ENCODE data around the gene DDX25.

DDX25 gene

GRCh38 chr11:125968354-125968753, 64.0 kb downstream of the DDX25 start:
- DNase-seq (ENCODE audit: extremely low spot score) = no peak
- POLR2A ChIA-PET = no interaction called here
- no peak for TF ChIP-seq FOXM1 (IDR thresholded peaks at IDR 0.05; ENCODE audit: borderline replicate concordance)
- CTCF ChIA-PET = no interaction called here

- CTCF ChIA-PET = interaction anchor here (1.5 kb wide), 1 partner anchor 29 kb away, joined by 7 read pairs; no protein-coding TSS in a partner anchor
- no peak for TF ChIP-seq TARDBP (IDR thresholded peaks at IDR 0.05)
- no peak for TF ChIP-seq LEF1 (IDR thresholded peaks at IDR 0.05; ENCODE audit: borderline replicate concordance)
- TF ChIP-seq SP1 (IDR thresholded peaks at IDR 0.05) = no peak
- no peak for TF ChIP-seq NFRKB (IDR thresholded peaks at IDR 0.05)
- no peak for TF ChIP-seq HDGF (IDR thresholded peaks at IDR 0.05; ENCODE audit: borderline replicate concordance)
- TF ChIP-seq FOXA1 (IDR thresholded peaks at IDR 0.05) = no peak
- TF ChIP-seq CTBP1 (IDR thresholded peaks at IDR 0.05; ENCODE audit: borderline replicate concordance) = no peak
- TF ChIP-seq L3MBTL2 (conservative IDR thresholded peaks at IDR 0.05) = no peak
- no peak for TF ChIP-seq SUZ12 (IDR thresholded peaks at IDR 0.05)
- no peak for TF ChIP-seq ARNT (IDR thresholded peaks at IDR 0.05)
- no peak for TF ChIP-seq FOXK2 (IDR thresholded peaks at IDR 0.05)
- TF ChIP-seq BHLHE40 (IDR thresholded peaks at IDR 0.05; ENCODE audit: borderline replicate concordance) = no peak
- TF ChIP-seq FOXM1 (IDR thresholded peaks at IDR 0.05; ENCODE audit: borderline replicate concordance) = no peak
- TF ChIP-seq ELF4 (IDR thresholded peaks at IDR 0.05) = no peak
Measured at GRCh38 chr11:125971618-125972017, 67.3 kb downstream of the DDX25 start.

GRCh38 chr11:125974284-125974683, 70.0 kb downstream of the DDX25 start:
- ChIA-PET CTCF (no interaction called here), POLR2A (no interaction called here)
- DNase-seq (ENCODE audit: extremely low spot score) = no peak
- TF ChIP-seq FOXA1 (IDR thresholded peaks at IDR 0.05) = no peak
- no peak for TF ChIP-seq NFRKB (IDR thresholded peaks at IDR 0.05)
- TF ChIP-seq L3MBTL2 (conservative IDR thresholded peaks at IDR 0.05) = no peak
- no peak for TF ChIP-seq SUZ12 (IDR thresholded peaks at IDR 0.05)
- no peak for TF ChIP-seq PKNOX1 (IDR thresholded peaks at IDR 0.05)
- TF ChIP-seq SP1 (IDR thresholded peaks at IDR 0.05) = no peak
- no peak for TF ChIP-seq FOXK2 (IDR thresholded peaks at IDR 0.05)
- no peak for TF ChIP-seq TARDBP (IDR thresholded peaks at IDR 0.05)
- TF ChIP-seq ARNT (IDR thresholded peaks at IDR 0.05) = no peak
- no peak for TF ChIP-seq BHLHE40 (IDR thresholded peaks at IDR 0.05; ENCODE audit: borderline replicate concordance)
- no peak for TF ChIP-seq ELF4 (IDR thresholded peaks at IDR 0.05)
- TF ChIP-seq ZNF384 (IDR thresholded peaks at IDR 0.05) = no peak
- no peak for TF ChIP-seq HDGF (IDR thresholded peaks at IDR 0.05; ENCODE audit: borderline replicate concordance)
- no peak for TF ChIP-seq CTBP1 (IDR thresholded peaks at IDR 0.05; ENCODE audit: borderline replicate concordance)

More at GRCh38 chr11:125971618-125972017, 67.3 kb downstream of the DDX25 start:
- DNase-seq (ENCODE audit: extremely low spot score) = no peak
- POLR2A ChIA-PET = no interaction called here

GRCh38 chr11:125975634-125976033, 71.3 kb downstream of the DDX25 start:
- CTCF ChIA-PET = no interaction called here
- TF ChIP-seq TARDBP (IDR thresholded peaks at IDR 0.05) = no peak
- no peak for DNase-seq (ENCODE audit: extremely low spot score)
- POLR2A ChIA-PET = no interaction called here

- DNase-seq (ENCODE audit: extremely low spot score) = no peak
- ChIA-PET CTCF (no interaction called here), POLR2A (no interaction called here)
- no peak for TF ChIP-seq ZNF384 (IDR thresholded peaks at IDR 0.05)
Measured at GRCh38 chr11:125976156-125976555, 71.8 kb downstream of the DDX25 start.

GRCh38 chr11:125977333-125977732, 73.0 kb downstream of the DDX25 start:
- DNase-seq (ENCODE audit: extremely low spot score) = no peak
- no peak for TF ChIP-seq SP1 (IDR thresholded peaks at IDR 0.05)
- no peak for TF ChIP-seq FOXA1 (IDR thresholded peaks at IDR 0.05)
- TF ChIP-seq SUZ12 (IDR thresholded peaks at IDR 0.05) = no peak
- no peak for TF ChIP-seq LEF1 (IDR thresholded peaks at IDR 0.05; ENCODE audit: borderline replicate concordance)
- TF ChIP-seq ELF4 (IDR thresholded peaks at IDR 0.05) = no peak
- no peak for TF ChIP-seq TARDBP (IDR thresholded peaks at IDR 0.05)
- no peak for TF ChIP-seq L3MBTL2 (conservative IDR thresholded peaks at IDR 0.05)
- TF ChIP-seq NFRKB (IDR thresholded peaks at IDR 0.05) = no peak
- TF ChIP-seq CTBP1 (IDR thresholded peaks at IDR 0.05; ENCODE audit: borderline replicate concordance) = no peak
- CTCF ChIA-PET = no interaction called here
- POLR2A ChIA-PET = no interaction called here

- ChIA-PET POLR2A (no interaction called here), CTCF (no interaction called here)
Measured at GRCh38 chr11:125978181-125978716, 73.9 kb downstream of the DDX25 start.

More at GRCh38 chr11:125978181-125978716, 73.9 kb downstream of the DDX25 start:
- no peak for DNase-seq (ENCODE audit: extremely low spot score)
- TF ChIP-seq SUZ12 (IDR thresholded peaks at IDR 0.05) = no peak
- TF ChIP-seq L3MBTL2 (conservative IDR thresholded peaks at IDR 0.05) = no peak
- no peak for TF ChIP-seq BHLHE40 (IDR thresholded peaks at IDR 0.05; ENCODE audit: borderline replicate concordance)
- TF ChIP-seq ELF4 (IDR thresholded peaks at IDR 0.05) = no peak
- no peak for TF ChIP-seq LEF1 (IDR thresholded peaks at IDR 0.05; ENCODE audit: borderline replicate concordance)
- TF ChIP-seq ARNT (IDR thresholded peaks at IDR 0.05) = no peak
- TF ChIP-seq CTBP1 (IDR thresholded peaks at IDR 0.05; ENCODE audit: borderline replicate concordance) = no peak
- TF ChIP-seq FOXK2 (IDR thresholded peaks at IDR 0.05) = no peak
- no peak for TF ChIP-seq FOXM1 (IDR thresholded peaks at IDR 0.05; ENCODE audit: borderline replicate concordance)
- TF ChIP-seq HDGF (IDR thresholded peaks at IDR 0.05; ENCODE audit: borderline replicate concordance) = no peak

Data from HEK293T (cell line).